H9 (cell line): Measurements from ENCODE around the gene TRPM3. TPM values are rescaled to one million over a fixed set of nuclear protein-coding genes. Genes with fewer than 3 reads are reported as not detected.
"Not testable (repeated sequence)": the region's sequence is repeated elsewhere in the genome, so short reads cannot be mapped to it uniquely, and the experiment has no call there.

Source experiments
- DNase-seq: peaks from one replicate; pipeline ENCODE4 v3.0.0-alpha.2; 2017
- H2AFZ ChIP-seq: one replicate; pipeline ENCODE4 v1.6.1; 2013; ENCODE audit warnings: mild to moderate bottlenecking, low read length, control low read depth, moderate library complexity
- H2AK5ac ChIP-seq: 2 replicates; pipeline ENCODE4 v1.6.1; 2013; ENCODE audit warnings: low read length, control low read depth, mixed read lengths; ENCODE audit not compliant: insufficient read length
- H2BK120ac ChIP-seq: one replicate; pipeline ENCODE4 v1.6.1; 2013; ENCODE audit warnings: low read depth, mild to moderate bottlenecking, low read length, control low read depth, inconsistent platforms; ENCODE audit not compliant: poor library complexity, severe bottlenecking
- H2BK12ac ChIP-seq: 2 replicates; pipeline ENCODE4 v1.6.1; 2013; ENCODE audit warnings: low read length, control low read depth, mixed read lengths, low read depth; ENCODE audit not compliant: insufficient read length
- H2BK15ac ChIP-seq: 2 replicates; pipeline ENCODE4 v1.6.1; 2013; ENCODE audit warnings: low read depth, low read length, control low read depth
- H2BK20ac ChIP-seq: one replicate; pipeline ENCODE4 v1.6.1; 2013; ENCODE audit warnings: low read depth, mild to moderate bottlenecking, low read length, control low read depth, inconsistent platforms; ENCODE audit not compliant: poor library complexity, severe bottlenecking
- H2BK5ac ChIP-seq: 2 replicates; pipeline ENCODE4 v1.6.1; 2013; ENCODE audit warnings: low read length, control low read depth, mixed read lengths; ENCODE audit not compliant: insufficient read length
- H3K14ac ChIP-seq: 2 replicates; pipeline ENCODE4 v1.6.1; 2013; ENCODE audit warnings: low read length, control low read depth; ENCODE audit not compliant: insufficient read depth
- H3K18ac ChIP-seq: 2 replicates; pipeline ENCODE4 v1.6.1; 2013; ENCODE audit warnings: low read depth, mild to moderate bottlenecking, mixed read lengths, low read length, control low read depth; ENCODE audit not compliant: insufficient read length
- H3K23ac ChIP-seq: 2 replicates; pipeline ENCODE4 v1.6.1; 2013; ENCODE audit warnings: low read length, control low read depth, mixed read lengths, low read depth; ENCODE audit not compliant: insufficient read length
- H3K23me2 ChIP-seq: 2 replicates; pipeline ENCODE4 v1.6.1; 2013; ENCODE audit warnings: low read depth, mild to moderate bottlenecking, mixed read lengths, low read length, control low read depth; ENCODE audit not compliant: insufficient read length, poor library complexity, severe bottlenecking
- H3K27ac ChIP-seq: 2 replicates; pipeline ENCODE4 v1.5.1; 2013; ENCODE audit warnings: low read length, control low read depth, mixed read lengths, low read depth; ENCODE audit not compliant: insufficient read length
- H3K27me3 ChIP-seq: 2 replicates; pipeline ENCODE4 v1.6.1; 2013; ENCODE audit warnings: low read length, control low read depth, inconsistent platforms; ENCODE audit not compliant: insufficient read depth
- H3K4ac ChIP-seq: 2 replicates; pipeline ENCODE4 v1.6.1; 2013; ENCODE audit warnings: low read depth, mild to moderate bottlenecking, control low read depth, inconsistent platforms, low read length, moderate library complexity
- H3K4me1 ChIP-seq: 2 replicates; pipeline ENCODE4 v1.6.1; 2013; ENCODE audit warnings: low read length, control low read depth, inconsistent platforms; ENCODE audit not compliant: insufficient read depth
- H3K4me2 ChIP-seq: 2 replicates; pipeline ENCODE4 v1.6.1; 2013; ENCODE audit warnings: low read length, control low read depth, mixed read lengths; ENCODE audit not compliant: insufficient read length, insufficient read depth
- H3K56ac ChIP-seq: 2 replicates; pipeline ENCODE4 v1.6.1; 2013; ENCODE audit warnings: low read depth, mild to moderate bottlenecking, mixed read lengths, low read length, control low read depth; ENCODE audit not compliant: insufficient read length
- H3K79me1 ChIP-seq: 2 replicates; pipeline ENCODE4 v1.6.1; 2013; ENCODE audit warnings: low read depth, mild to moderate bottlenecking, moderate library complexity, low read length, control low read depth, inconsistent platforms; ENCODE audit not compliant: insufficient read depth, poor library complexity, severe bottlenecking
- H3K79me2 ChIP-seq: 2 replicates; pipeline ENCODE4 v1.6.1; 2013; ENCODE audit warnings: low read length, control low read depth, inconsistent platforms; ENCODE audit not compliant: insufficient read depth
- H3K9ac ChIP-seq: 2 replicates; pipeline ENCODE4 v1.6.1; 2013; ENCODE audit warnings: low read length, control low read depth, mixed read lengths; ENCODE audit not compliant: insufficient read length; ENCODE audit errors: extremely low read depth
- H3K9me3 ChIP-seq: one replicate; pipeline ENCODE4 v1.6.1; 2013; ENCODE audit warnings: low read depth, low read length, inconsistent platforms; ENCODE audit not compliant: control insufficient read depth
- H3T11ph ChIP-seq: one replicate; pipeline ENCODE4 v1.6.1; 2013; ENCODE audit warnings: mild to moderate bottlenecking, low read length, control low read depth, inconsistent platforms
- H4K20me1 ChIP-seq: one replicate; pipeline ENCODE4 v1.6.1; 2013; ENCODE audit not compliant: control insufficient read depth, insufficient read length, insufficient read depth
- H4K5ac ChIP-seq: 2 replicates; pipeline ENCODE4 v1.6.1; 2013; ENCODE audit warnings: low read depth, mild to moderate bottlenecking, mixed read lengths, low read length, control low read depth; ENCODE audit not compliant: insufficient read length
- H4K8ac ChIP-seq: replicated peaks from 2 replicates; pipeline ENCODE4 v1.6.1; 2013; ENCODE audit warnings: low read length, control low read depth, mixed read lengths, low read depth; ENCODE audit not compliant: insufficient read length
- H4K91ac ChIP-seq: 2 replicates; pipeline ENCODE4 v1.6.1; 2013; ENCODE audit warnings: low read depth, mild to moderate bottlenecking, moderate library complexity, mixed read lengths, low read length, control low read depth; ENCODE audit not compliant: insufficient read length
- H3K27ac Mint-ChIP-seq, 3 experiments: 2 replicates in 2 of 3; 3 replicates in 1 of 3; pipeline ENCODE4 v1.8.0; 2020 to 2021; ENCODE audit warnings: mixed read lengths in 3 of 3, mild to moderate bottlenecking in 1 of 3, moderate library complexity in 1 of 3
- H3K27me3 Mint-ChIP-seq: 2 replicates; pipeline ENCODE4 v1.8.0; 2021; ENCODE audit warnings: low read depth, mild to moderate bottlenecking, moderate library complexity, mixed read lengths
- H3K36me3 Mint-ChIP-seq, 3 experiments: 2 replicates in 2 of 3; 3 replicates in 1 of 3; pipeline ENCODE4 v1.8.0; 2020 to 2021; ENCODE audit warnings: low read depth in 3 of 3, mixed read lengths in 3 of 3; ENCODE audit not compliant: insufficient read depth in 1 of 3
- H3K4me1 Mint-ChIP-seq, 2 experiments: 2 replicates each; pipeline ENCODE4 v1.8.0; 2020; ENCODE audit warnings: mixed read lengths in 2 of 2
- H3K4me3 Mint-ChIP-seq, 2 experiments: 2 replicates in 1 of 2; 3 replicates in 1 of 2; pipeline ENCODE4 v1.8.0; 2020 to 2021; ENCODE audit warnings: mild to moderate bottlenecking in 2 of 2, mixed read lengths in 2 of 2, moderate library complexity in 1 of 2
- H3K9me3 Mint-ChIP-seq, 2 experiments: 2 replicates in 1 of 2; 3 replicates in 1 of 2; pipeline ENCODE4 v1.8.0; 2020; ENCODE audit warnings: mild to moderate bottlenecking in 2 of 2, mixed read lengths in 2 of 2, moderate library complexity in 1 of 2
- WGBS: extraction: QIAGEN DNeasy Blood & Tissue Kit; methylation state at CpG from one replicate; pipeline ENCODE4 v1.1.7; 2013; ENCODE audit warnings: missing lambda C conversion rate, low lambda C conversion rate, mixed read lengths; ENCODE audit not compliant: insufficient read length; ENCODE audit errors: extremely low coverage; 5-methylcytosine and 5-hydroxymethylcytosine counted together
- total RNA-seq: library from RNA; stranded (reverse); gene quantifications from 2 replicates; pipeline ENCODE4 v1.2.1, GENCODE V29; 2021
- TF ChIP-seq, protein P1 (sequence below): fragments of 200-600 bp; sonication (generic); conservative IDR thresholded peaks from 3 replicates; pipeline ENCODE4 v1.8.0; 2021; ENCODE audit warnings: antibody characterized with exemption, mild to moderate bottlenecking

TRPM3 gene
- total RNA-seq, 1 experiment from 2014 or later = 10.3 TPM

DNA sequence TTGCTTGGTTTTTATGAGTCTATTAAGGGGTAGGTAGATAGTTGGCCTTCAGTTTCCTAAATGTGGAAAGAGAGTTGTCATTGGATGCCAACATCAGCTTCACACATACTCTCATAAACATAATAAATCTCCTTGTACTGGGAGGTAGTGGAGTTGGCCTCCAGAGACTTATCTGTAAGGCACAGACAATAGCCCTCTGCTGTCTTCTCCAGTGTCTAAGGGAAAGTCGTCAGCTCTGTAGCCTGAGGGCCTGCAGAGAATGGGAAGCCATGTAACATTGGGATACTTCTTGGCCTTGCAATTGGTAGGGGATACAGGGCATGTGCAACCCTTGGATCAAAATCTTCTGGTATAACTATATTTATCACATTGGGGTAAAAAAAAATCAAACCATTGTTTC is 375.1 kb downstream of the TRPM3 start:
- H3K36me3 Mint-ChIP-seq = no peaks in the 10 kb centered on the region; a peak in 1 of 7 replicates
- Histone ChIP-seq H2BK12ac (no peak overlapping the region), H3K9ac (no peak overlapping the region), H2BK20ac (no peak overlapping the region), H4K20me1 (no peaks in the 10 kb centered on the region), H3K56ac (no peak overlapping the region), H3K14ac (no peak overlapping the region), H2BK15ac (no peak overlapping the region), H3K9me3 (no peaks in the 10 kb centered on the region), H4K91ac (no peak overlapping the region), H2AFZ (no peak overlapping the region), H3T11ph (no peak overlapping the region), H3K79me1 (no peaks in the 10 kb centered on the region), H2AK5ac (no peak overlapping the region), H3K27ac (no peak overlapping the region), H2BK5ac (no peak overlapping the region), H3K79me2 (no peaks in the 10 kb centered on the region), H4K8ac (no peak overlapping the region), H3K4me2 (no peak overlapping the region), H2BK120ac (no peak overlapping the region), H4K5ac (no peak overlapping the region), H3K27me3 (no peaks in the 10 kb centered on the region), H3K4me1 (no peaks in the 10 kb centered on the region), H3K18ac (no peak overlapping the region), H3K23me2 (no peaks in the 10 kb centered on the region), H3K4ac (no peak overlapping the region), H3K23ac (no peak overlapping the region)
- no peak overlapping the region for H3K27ac Mint-ChIP-seq
- peaks cover 0 to 3% of the 10 kb centered on the region in 2 experiments; a peak in 1 of 4 replicates for H3K4me1 Mint-ChIP-seq
- H3K4me3 Mint-ChIP-seq = no peak overlapping the region
- H3K27me3 Mint-ChIP-seq = no peaks in the 10 kb centered on the region
- TF ChIP-seq, protein P1, sequence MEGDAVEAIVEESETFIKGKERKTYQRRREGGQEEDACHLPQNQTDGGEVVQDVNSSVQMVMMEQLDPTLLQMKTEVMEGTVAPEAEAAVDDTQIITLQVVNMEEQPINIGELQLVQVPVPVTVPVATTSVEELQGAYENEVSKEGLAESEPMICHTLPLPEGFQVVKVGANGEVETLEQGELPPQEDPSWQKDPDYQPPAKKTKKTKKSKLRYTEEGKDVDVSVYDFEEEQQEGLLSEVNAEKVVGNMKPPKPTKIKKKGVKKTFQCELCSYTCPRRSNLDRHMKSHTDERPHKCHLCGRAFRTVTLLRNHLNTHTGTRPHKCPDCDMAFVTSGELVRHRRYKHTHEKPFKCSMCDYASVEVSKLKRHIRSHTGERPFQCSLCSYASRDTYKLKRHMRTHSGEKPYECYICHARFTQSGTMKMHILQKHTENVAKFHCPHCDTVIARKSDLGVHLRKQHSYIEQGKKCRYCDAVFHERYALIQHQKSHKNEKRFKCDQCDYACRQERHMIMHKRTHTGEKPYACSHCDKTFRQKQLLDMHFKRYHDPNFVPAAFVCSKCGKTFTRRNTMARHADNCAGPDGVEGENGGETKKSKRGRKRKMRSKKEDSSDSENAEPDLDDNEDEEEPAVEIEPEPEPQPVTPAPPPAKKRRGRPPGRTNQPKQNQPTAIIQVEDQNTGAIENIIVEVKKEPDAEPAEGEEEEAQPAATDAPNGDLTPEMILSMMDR = no peak
- WGBS = no CpG with 5 or more reads among the region's 1 CpG
- no peak for DNase-seq
- H3K9me3 Mint-ChIP-seq = no peaks in the 10 kb centered on the region

DNA sequence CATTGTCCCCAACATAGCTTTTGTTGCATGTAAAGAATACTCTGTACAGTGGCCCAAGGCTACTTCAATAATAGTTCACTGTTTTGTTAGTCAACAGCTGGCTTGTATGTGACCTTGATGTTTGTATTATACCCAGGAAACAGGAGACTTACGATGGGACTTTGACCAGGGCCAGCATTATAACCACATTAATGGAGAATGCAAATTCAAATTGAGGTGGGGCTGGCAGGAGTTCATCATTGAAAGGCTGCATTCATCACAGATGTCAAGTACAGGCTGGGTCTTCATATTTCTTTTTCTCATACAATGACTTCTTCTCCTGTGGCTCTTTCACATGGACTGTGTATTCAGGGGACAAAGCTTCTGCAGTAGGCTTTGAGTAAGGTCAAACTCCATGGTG is 396.6 kb downstream of the TRPM3 start:
- WGBS = no CpG with 5 or more reads among the region's 1 CpG
- H2BK120ac ChIP-seq, H2AK5ac ChIP-seq: not testable (repeated sequence)

More for the DNA sequence above, 396.6 kb downstream of the TRPM3 start:
- not testable (repeated sequence) for H3K23me2 ChIP-seq, H3K9me3 ChIP-seq, H3K4me3 Mint-ChIP-seq, H3K9ac ChIP-seq, H2BK12ac ChIP-seq, H3K36me3 Mint-ChIP-seq, H4K5ac ChIP-seq, H3K27me3 Mint-ChIP-seq, H3K4me1 ChIP-seq, H2AFZ ChIP-seq, H2BK5ac ChIP-seq, H3K79me2 ChIP-seq, H3K56ac ChIP-seq, H3K9me3 Mint-ChIP-seq, H4K8ac ChIP-seq, H4K91ac ChIP-seq, H3K4me1 Mint-ChIP-seq, DNase-seq, H3K27ac Mint-ChIP-seq, H3K4me2 ChIP-seq, H3K23ac ChIP-seq, H3K27ac ChIP-seq, H3K4ac ChIP-seq, H3K79me1 ChIP-seq, H2BK15ac ChIP-seq, H3K14ac ChIP-seq, H3K18ac ChIP-seq, H4K20me1 ChIP-seq, H3T11ph ChIP-seq, H3K27me3 ChIP-seq, H2BK20ac ChIP-seq
